HepG2 (cell line): Measurements from ENCODE around the gene CAPG. TPM values are rescaled to one million over a fixed set of nuclear protein-coding genes. Genes with fewer than 3 reads are reported as not detected.

Experiments used
- ATF1 ChIP-seq: IDR thresholded peaks from 2 replicates; pipeline ENCODE4 v1.6.1; 2016; ENCODE audit warnings: mild to moderate bottlenecking, control low read depth
- ATM ChIP-seq: fragments of 450-650 bp; IDR thresholded peaks from 2 replicates; pipeline ENCODE4 v1.7.1; 2017; ENCODE audit warnings: mild to moderate bottlenecking, borderline replicate concordance
- GATA4 ChIP-seq: sonication (generic); IDR thresholded peaks from 2 replicates; pipeline ENCODE4 v1.6.1; 2016; ENCODE audit warnings: antibody characterized with exemption, low read depth, borderline replicate concordance
- HOXA7 ChIP-seq: sonication (generic); formaldehyde crosslinking; IDR thresholded peaks from 2 replicates; pipeline ENCODE4 v1.8.1; 2022; ENCODE audit warnings: mild to moderate bottlenecking, missing genetic modification reagents, moderate library complexity
- KLF11 ChIP-seq: IDR thresholded peaks from 2 replicates; pipeline ENCODE4 v1.6.1; 2016; ENCODE audit warnings: missing compliant biosample characterization
- MAZ ChIP-seq, 2 experiments: sonication (generic) in 1 of 2; formaldehyde crosslinking in 1 of 2; IDR thresholded peaks; 2 replicates each; pipeline versions ENCODE4 v1.5.0 to v1.6.1; 2012 to 2020; ENCODE audit warnings: low read depth in 2 of 2, mild to moderate bottlenecking in 2 of 2, borderline replicate concordance in 1 of 2, improper control_type of control experiment in 1 of 2, low read length in 1 of 2, missing genetic modification reagents in 1 of 2, moderate library complexity in 1 of 2
- NFYC ChIP-seq: IDR thresholded peaks from 2 replicates; pipeline ENCODE4 v1.6.1; 2016; ENCODE audit warnings: missing genetic modification reagents, missing compliant biosample characterization
- POLR2G ChIP-seq: fragments of 200-400 bp; formaldehyde crosslinking; IDR thresholded peaks from 2 replicates; pipeline ENCODE4 v1.6.1; 2018; ENCODE audit warnings: mild to moderate bottlenecking, low read depth, low read length, moderate library complexity
- REXO4 ChIP-seq: sonication (generic); formaldehyde crosslinking; IDR thresholded peaks from 2 replicates; pipeline ENCODE4 v1.8.0; 2022; ENCODE audit warnings: missing genetic modification reagents, mild to moderate bottlenecking, borderline replicate concordance
- SAFB2 ChIP-seq: sonication (generic); formaldehyde crosslinking; IDR thresholded peaks from 2 replicates; pipeline ENCODE4 v1.5.1; 2020; ENCODE audit warnings: missing genetic modification reagents, low read depth, mild to moderate bottlenecking, borderline replicate concordance
- THAP11 ChIP-seq: IDR thresholded peaks from 2 replicates; pipeline ENCODE4 v1.6.1; 2016; ENCODE audit warnings: missing biosample characterization, missing genetic modification reagents
- YEATS4 ChIP-seq: sonication (generic); formaldehyde crosslinking; IDR thresholded peaks from 2 replicates; pipeline ENCODE4 v1.4.0; 2020; ENCODE audit warnings: missing genetic modification reagents, borderline replicate concordance
- ZBTB10 ChIP-seq: sonication (generic); formaldehyde crosslinking; IDR thresholded peaks from 2 replicates; pipeline ENCODE4 v1.4.0; 2020; ENCODE audit warnings: missing genetic modification reagents, borderline replicate concordance
- ZBTB21 ChIP-seq: sonication (generic); formaldehyde crosslinking; IDR thresholded peaks from 2 replicates; pipeline ENCODE4 v1.4.0; 2020; ENCODE audit warnings: missing genetic modification reagents
- ZBTB33 ChIP-seq: sonication (generic); formaldehyde crosslinking; IDR thresholded peaks from 2 replicates; pipeline ENCODE4 v1.4.0; 2020; ENCODE audit warnings: missing genetic modification reagents
- ZBTB44 ChIP-seq: sonication (generic); formaldehyde crosslinking; IDR thresholded peaks from 2 replicates; pipeline ENCODE4 v1.4.0; 2020; ENCODE audit warnings: missing genetic modification reagents
- ZKSCAN1 ChIP-seq: fragments of 150-350 bp; IDR thresholded peaks from 2 replicates; pipeline ENCODE4 v1.6.1; 2014; ENCODE audit warnings: low read length
- ZNF138 ChIP-seq: sonication (generic); formaldehyde crosslinking; IDR thresholded peaks from 2 replicates; pipeline ENCODE4 v1.5.0; 2020; ENCODE audit warnings: mild to moderate bottlenecking, low read depth, missing genetic modification reagents
- ZNF235 ChIP-seq: sonication (generic); formaldehyde crosslinking; IDR thresholded peaks from 2 replicates; pipeline ENCODE4 v1.8.1; 2023; ENCODE audit warnings: mild to moderate bottlenecking, missing genetic modification reagents, borderline replicate concordance
- ZNF253 ChIP-seq: sonication (generic); formaldehyde crosslinking; IDR thresholded peaks from 2 replicates; pipeline ENCODE4 v1.8.0; 2022; ENCODE audit warnings: mild to moderate bottlenecking, missing genetic modification reagents, borderline replicate concordance
- ZNF256 ChIP-seq: sonication (generic); formaldehyde crosslinking; conservative IDR thresholded peaks from 2 replicates; pipeline ENCODE4 v1.4.0; 2020; ENCODE audit warnings: missing genetic modification reagents
- ZNF44 ChIP-seq: sonication (generic); formaldehyde crosslinking; IDR thresholded peaks from 2 replicates; pipeline ENCODE4 v1.5.1; 2020; ENCODE audit warnings: mild to moderate bottlenecking, missing genetic modification reagents
- ZNF709 ChIP-seq: sonication (generic); formaldehyde crosslinking; IDR thresholded peaks from 2 replicates; pipeline ENCODE4 v1.5.0; 2020; ENCODE audit warnings: mild to moderate bottlenecking, missing genetic modification reagents
- polyA plus RNA-seq, 8 experiments: library from polyadenylated mRNA; depleted of rRNA in 3 of 8; stranded (reverse) in 7 of 8; unstranded in 1 of 8; fragments of >200 nt; fragmentation: Illumina TruSeq in 4 of 8; extraction: Trizol in 4 of 8; gene quantifications; 2 replicates each; pipeline versions ENCODE4 v1.2.1 to v1.2.3, GENCODE V29; 2011 to 2016; ENCODE audit warnings: low read depth in 4 of 8, missing spikeins in 1 of 8, mixed read lengths in 1 of 8; ENCODE audit not compliant: insufficient read depth in 1 of 8
- total RNA-seq, 5 experiments: library from RNA; depleted of rRNA; stranded (reverse); fragments of >200 nt; fragmentation: Illumina TruSeq; extraction: Trizol; gene quantifications; 2 replicates each; pipeline ENCODE4 v1.2.3, GENCODE V29; 2016; ENCODE audit warnings: low read depth in 1 of 5

The CAPG gene
- total and polyA plus RNA-seq, 2 of the 13 experiments (the other 11 are each of a cell fraction or from before 2014, with no cell fraction given) = 12.7 to 18.2 TPM

GRCh38 chr2:85354286-85355072, 55.7 kb downstream of the CAPG start, which contains the start of the genes ELMOD3 and RETSAT (continued):
- TF ChIP-seq ZNF235 (CRISPR knock-in tag) = 0 out of 2 replicates have a peak, but pooled peaks have one; percentile 65
- TF ChIP-seq SAFB2 (CRISPR knock-in tag) = peak; percentile 19; the same call in 1 of the 2 replicates
- no peak; the same call in none of the 2 replicates for TF ChIP-seq YEATS4 (CRISPR knock-in tag)
- peak; percentile 85 for TF ChIP-seq ZNF256 (CRISPR knock-in tag)
- peak; percentile 99 for TF ChIP-seq ZNF138 (CRISPR knock-in tag)
- TF ChIP-seq MAZ (IDR thresholded peaks at IDR 0.05; ENCODE audit: borderline replicate concordance, low read depth, low read length) = 0 out of 2 replicates have a peak, but pooled peaks have one; percentile 42
- TF ChIP-seq MAZ (CRISPR knock-in tag; IDR thresholded peaks at IDR 0.05; ENCODE audit: low read depth) = peak; percentile 95
- TF ChIP-seq POLR2G = peak; percentile 100
- peak; percentile 35; the same call in 1 of the 2 replicates for TF ChIP-seq ZNF44 (CRISPR knock-in tag)
- TF ChIP-seq NFYC = peak; percentile 69
- TF ChIP-seq ATM = no peak
- TF ChIP-seq ZNF253 (CRISPR knock-in tag) = no peak
- no peak for TF ChIP-seq HOXA7 (CRISPR knock-in tag)
- TF ChIP-seq ZBTB10 (CRISPR knock-in tag) = 0 out of 2 replicates have a peak, but pooled peaks have one; percentile 55
- 0 out of 2 replicates have a peak, but pooled peaks have one; percentile 15 for TF ChIP-seq ATF1 (CRISPR knock-in tag)
- peak; percentile 96; the same call in 1 of the 2 replicates for TF ChIP-seq ZNF709
- 0 out of 2 replicates have a peak, but pooled peaks have one; percentile 21 for TF ChIP-seq ZBTB44 (CRISPR knock-in tag)
- no peak; the same call in 1 of the 2 replicates for TF ChIP-seq ZKSCAN1
- peak; percentile 65; the same call in 1 of the 2 replicates for TF ChIP-seq KLF11 (CRISPR knock-in tag)
- peak; percentile 93 for TF ChIP-seq GATA4
- TF ChIP-seq REXO4 (CRISPR knock-in tag) = no peak
- peak; percentile 99 for TF ChIP-seq THAP11 (CRISPR knock-in tag)
- no peak for TF ChIP-seq ZBTB21
- TF ChIP-seq ZBTB33 (CRISPR knock-in tag) = peak; percentile 51
